Measurements from ENCODE around the gene C2CD4D.

C2CD4D gene

GRCh38 chr1:151806170-151806569 is 33.5 kb downstream of the C2CD4D start:
- DNase-seq = no peak
- Histone ChIP-seq H3K4me3 (ENCODE audit: insufficient read depth, low read depth, low read length, poor library complexity, severe bottlenecking) (no peak overlapping the region), H3K9me3 (ENCODE audit: control insufficient read depth, low read length) (no peaks in the 10 kb centered on the region), H3K4me1 (ENCODE audit: control insufficient read depth, insufficient read depth, low read length, poor library complexity, severe bottlenecking) (no peaks in the 10 kb centered on the region), H3K27me3 (replicated peaks; ENCODE audit: control insufficient read depth, insufficient read depth, low read length, poor library complexity, severe bottlenecking) (no peaks in the 10 kb centered on the region), H3K27ac (ENCODE audit: insufficient read depth, low read length, poor library complexity, severe bottlenecking) (no peak overlapping the region), H3K36me3 (ENCODE audit: control insufficient read depth, insufficient read depth, low read length) (peaks cover 11% of the 10 kb centered on the region)

GRCh38 chr1:151805066-151805820 is 34.4 kb downstream of the C2CD4D start, which contains the start of gene LINGO4:
Gene LINGO4 (minus strand): TSS chr1:151805419. CDS start chr1:151802704, 2,715 bp downstream.
- H3K4me3 ChIP-seq (ENCODE audit: insufficient read depth, low read depth, low read length, poor library complexity, severe bottlenecking) = no peak within 1 kb of the TSS
- no peaks in the 10 kb centered on the region for H3K9me3 ChIP-seq (ENCODE audit: control insufficient read depth, low read length)
- H3K27me3 ChIP-seq (replicated peaks; ENCODE audit: control insufficient read depth, insufficient read depth, low read length, poor library complexity, severe bottlenecking) = no peaks in the 10 kb centered on the region
- DNase-seq = no peak
- H3K27ac ChIP-seq (ENCODE audit: insufficient read depth, low read length, poor library complexity, severe bottlenecking) = no peak within 1 kb of the TSS
- peaks cover 5% of the 10 kb centered on the region for H3K4me1 ChIP-seq (ENCODE audit: control insufficient read depth, insufficient read depth, low read length, poor library complexity, severe bottlenecking)
- peaks cover 7% of the 10 kb centered on the region for H3K36me3 ChIP-seq (ENCODE audit: control insufficient read depth, insufficient read depth, low read length)

GRCh38 chr1:151803915-151804314 is 35.7 kb downstream of the C2CD4D start:
- no peaks in the 10 kb centered on the region for H3K27me3 ChIP-seq (replicated peaks; ENCODE audit: control insufficient read depth, insufficient read depth, low read length, poor library complexity, severe bottlenecking)
- H3K36me3 ChIP-seq (ENCODE audit: control insufficient read depth, insufficient read depth, low read length) = peaks cover 7% of the 10 kb centered on the region

GRCh38 chr1:151803164-151803563 is 36.5 kb downstream of the C2CD4D start:
- H3K27me3 ChIP-seq (replicated peaks; ENCODE audit: control insufficient read depth, insufficient read depth, low read length, poor library complexity, severe bottlenecking) = no peaks in the 10 kb centered on the region
- H3K4me3 ChIP-seq (ENCODE audit: insufficient read depth, low read depth, low read length, poor library complexity, severe bottlenecking) = no peak overlapping the region
- peaks cover 8% of the 10 kb centered on the region for H3K4me1 ChIP-seq (ENCODE audit: control insufficient read depth, insufficient read depth, low read length, poor library complexity, severe bottlenecking)
- no peak for DNase-seq
- no peaks in the 10 kb centered on the region for H3K9me3 ChIP-seq (ENCODE audit: control insufficient read depth, low read length)
- H3K27ac ChIP-seq (ENCODE audit: insufficient read depth, low read length, poor library complexity, severe bottlenecking) = no peak overlapping the region
- H3K36me3 ChIP-seq (ENCODE audit: control insufficient read depth, insufficient read depth, low read length) = peaks cover under 1% of the 10 kb centered on the region

More at GRCh38 chr1:151803915-151804314, 35.7 kb downstream of the C2CD4D start:
- H3K4me3 ChIP-seq (ENCODE audit: insufficient read depth, low read depth, low read length, poor library complexity, severe bottlenecking) = no peak overlapping the region
- peaks cover 8% of the 10 kb centered on the region for H3K4me1 ChIP-seq (ENCODE audit: control insufficient read depth, insufficient read depth, low read length, poor library complexity, severe bottlenecking)
- H3K9me3 ChIP-seq (ENCODE audit: control insufficient read depth, low read length) = no peaks in the 10 kb centered on the region
- DNase-seq = no peak
- H3K27ac ChIP-seq (ENCODE audit: insufficient read depth, low read length, poor library complexity, severe bottlenecking) = no peak overlapping the region

- Histone ChIP-seq H3K4me3 (ENCODE audit: insufficient read depth, low read depth, low read length, poor library complexity, severe bottlenecking) (no peak overlapping the region), H3K4me1 (ENCODE audit: control insufficient read depth, insufficient read depth, low read length, poor library complexity, severe bottlenecking) (peaks cover 8% of the 10 kb centered on the region), H3K9me3 (ENCODE audit: control insufficient read depth, low read length) (no peaks in the 10 kb centered on the region), H3K27me3 (replicated peaks; ENCODE audit: control insufficient read depth, insufficient read depth, low read length, poor library complexity, severe bottlenecking) (no peaks in the 10 kb centered on the region), H3K27ac (ENCODE audit: insufficient read depth, low read length, poor library complexity, severe bottlenecking) (no peak overlapping the region), H3K36me3 (ENCODE audit: control insufficient read depth, insufficient read depth, low read length) (no peaks in the 10 kb centered on the region)
- no peak for DNase-seq
These were observed 37.2 kb downstream of the C2CD4D start for GRCh38 chr1:151802372-151802771.

GRCh38 chr1:151801846-151802245 is 37.8 kb downstream of the C2CD4D start:
- Histone ChIP-seq H3K4me1 (ENCODE audit: control insufficient read depth, insufficient read depth, low read length, poor library complexity, severe bottlenecking) (peaks cover 8% of the 10 kb centered on the region), H3K4me3 (ENCODE audit: insufficient read depth, low read depth, low read length, poor library complexity, severe bottlenecking) (no peak overlapping the region), H3K27ac (ENCODE audit: insufficient read depth, low read length, poor library complexity, severe bottlenecking) (no peak overlapping the region), H3K36me3 (ENCODE audit: control insufficient read depth, insufficient read depth, low read length) (no peaks in the 10 kb centered on the region), H3K9me3 (ENCODE audit: control insufficient read depth, low read length) (no peaks in the 10 kb centered on the region), H3K27me3 (replicated peaks; ENCODE audit: control insufficient read depth, insufficient read depth, low read length, poor library complexity, severe bottlenecking) (no peaks in the 10 kb centered on the region)
- no peak for DNase-seq

GRCh38 chr1:151801310-151801820 is 38.3 kb downstream of the C2CD4D start:
- DNase-seq = no peak
- H3K4me1 ChIP-seq (ENCODE audit: control insufficient read depth, insufficient read depth, low read length, poor library complexity, severe bottlenecking) = peaks cover 8% of the 10 kb centered on the region
- no peaks in the 10 kb centered on the region for H3K9me3 ChIP-seq (ENCODE audit: control insufficient read depth, low read length)
- H3K36me3 ChIP-seq (ENCODE audit: control insufficient read depth, insufficient read depth, low read length) = no peaks in the 10 kb centered on the region
- no peak overlapping the region for H3K4me3 ChIP-seq (ENCODE audit: insufficient read depth, low read depth, low read length, poor library complexity, severe bottlenecking)
- H3K27me3 ChIP-seq (replicated peaks; ENCODE audit: control insufficient read depth, insufficient read depth, low read length, poor library complexity, severe bottlenecking) = no peaks in the 10 kb centered on the region
- no peak overlapping the region for H3K27ac ChIP-seq (ENCODE audit: insufficient read depth, low read length, poor library complexity, severe bottlenecking)

- DNase-seq = no peak
- Histone ChIP-seq H3K27me3 (replicated peaks; ENCODE audit: control insufficient read depth, insufficient read depth, low read length, poor library complexity, severe bottlenecking) (no peaks in the 10 kb centered on the region), H3K4me1 (ENCODE audit: control insufficient read depth, insufficient read depth, low read length, poor library complexity, severe bottlenecking) (peaks cover 8% of the 10 kb centered on the region), H3K27ac (ENCODE audit: insufficient read depth, low read length, poor library complexity, severe bottlenecking) (no peak overlapping the region), H3K9me3 (ENCODE audit: control insufficient read depth, low read length) (no peaks in the 10 kb centered on the region), H3K36me3 (ENCODE audit: control insufficient read depth, insufficient read depth, low read length) (no peaks in the 10 kb centered on the region), H3K4me3 (ENCODE audit: insufficient read depth, low read depth, low read length, poor library complexity, severe bottlenecking) (no peak overlapping the region)
These were observed 38.8 kb downstream of the C2CD4D start for GRCh38 chr1:151800830-151801229.

GRCh38 chr1:151799179-151800022 is 40.2 kb downstream of the C2CD4D start:
- Histone ChIP-seq H3K9me3 (ENCODE audit: control insufficient read depth, low read length) (no peaks in the 10 kb centered on the region), H3K4me1 (ENCODE audit: control insufficient read depth, insufficient read depth, low read length, poor library complexity, severe bottlenecking) (peaks cover 8% of the 10 kb centered on the region), H3K27me3 (replicated peaks; ENCODE audit: control insufficient read depth, insufficient read depth, low read length, poor library complexity, severe bottlenecking) (no peaks in the 10 kb centered on the region), H3K36me3 (ENCODE audit: control insufficient read depth, insufficient read depth, low read length) (no peaks in the 10 kb centered on the region), H3K27ac (ENCODE audit: insufficient read depth, low read length, poor library complexity, severe bottlenecking) (no peak overlapping the region), H3K4me3 (ENCODE audit: insufficient read depth, low read depth, low read length, poor library complexity, severe bottlenecking) (no peak overlapping the region)
- DNase-seq = no peak

- H3K27me3 ChIP-seq (replicated peaks; ENCODE audit: control insufficient read depth, insufficient read depth, low read length, poor library complexity, severe bottlenecking) = no peaks in the 10 kb centered on the region
These were observed 41.0 kb downstream of the C2CD4D start for GRCh38 chr1:151798571-151798970.

More at GRCh38 chr1:151798571-151798970, 41.0 kb downstream of the C2CD4D start:
- DNase-seq = no peak
- H3K4me1 ChIP-seq (ENCODE audit: control insufficient read depth, insufficient read depth, low read length, poor library complexity, severe bottlenecking) = peaks cover 8% of the 10 kb centered on the region
- no peak overlapping the region for H3K4me3 ChIP-seq (ENCODE audit: insufficient read depth, low read depth, low read length, poor library complexity, severe bottlenecking)
- H3K36me3 ChIP-seq (ENCODE audit: control insufficient read depth, insufficient read depth, low read length) = no peaks in the 10 kb centered on the region
- H3K9me3 ChIP-seq (ENCODE audit: control insufficient read depth, low read length) = no peaks in the 10 kb centered on the region
- no peak overlapping the region for H3K27ac ChIP-seq (ENCODE audit: insufficient read depth, low read length, poor library complexity, severe bottlenecking)

Data from effector memory CD4-positive, alpha-beta T cell (primary cell).